B cell (primary cell): Measurements from ENCODE around the gene FAM174C. TPM values are rescaled to one million over a fixed set of nuclear protein-coding genes. Genes with fewer than 3 reads are reported as not detected.

Source experiments
- ATAC-seq: fragments of 200-7000 bp; cut with Tn5 transposase; one replicate; pipeline ENCODE4 v1.10.0; 2021; ENCODE audit warnings: low read depth, mild to moderate bottlenecking, moderate number of reproducible peaks, moderate library complexity
- CTCF ChIA-PET: fragments of 350-600 bp; sonication (Branson Sonifier 250); formaldehyde crosslinking; loops from one replicate; lab custom pipeline; 2021; ENCODE audit warnings: antibody characterized with exemption, inconsistent platforms; lab: Charles Lee
- POLR2A ChIA-PET: fragments of 350-600 bp; sonication (Branson Sonifier 250); formaldehyde crosslinking; loops from one replicate; lab custom pipeline; 2021; ENCODE audit warnings: antibody characterized with exemption; lab: Charles Lee
- DNase-seq: peaks from one replicate; pipeline ENCODE4 v3.0.0; 2013
- H2AFZ ChIP-seq: 2 replicates; pipeline ENCODE4 v1.6.1; 2012; ENCODE audit warnings: mild to moderate bottlenecking, low read depth, low read length; ENCODE audit not compliant: insufficient read depth, poor library complexity, severe bottlenecking
- H3K27ac ChIP-seq, 2 donors: 1 replicate in 1 of 2; 2 replicates in 1 of 2; pipeline ENCODE4 v1.5.1; 2012 to 2013; ENCODE audit warnings: low read length in 2 of 2, mild to moderate bottlenecking in 2 of 2, moderate library complexity in 1 of 2
- H3K27me3 ChIP-seq, 4 experiments: fragments of 200-600 bp in 1 of 4; sonication (generic) in 1 of 4; replicated peaks in 1 of 4; 1 replicate in 2 of 4; 2 replicates in 2 of 4; pipeline versions ENCODE4 v1.6.1 to v1.7.0; 2013 to 2016; ENCODE audit warnings: low read length in 3 of 4, mild to moderate bottlenecking in 2 of 4, mixed read lengths in 1 of 4, moderate library complexity in 1 of 4; ENCODE audit not compliant: insufficient read depth in 4 of 4, control insufficient read depth in 3 of 4; ENCODE audit errors: control extremely low read depth in 1 of 4
- H3K36me3 ChIP-seq, 2 experiments: replicated peaks in 1 of 2; 1 replicate in 1 of 2; 2 replicates in 1 of 2; pipeline versions ENCODE4 v1.6.1 to v1.7.1; 2013; ENCODE audit warnings: low read length in 1 of 2; ENCODE audit not compliant: insufficient read depth in 2 of 2, control insufficient read depth in 1 of 2; ENCODE audit errors: control extremely low read depth in 1 of 2, extremely low read depth in 1 of 2
- H3K4me1 ChIP-seq, 2 donors: fragments of 200-600 bp in 1 of 2; sonication (generic) in 1 of 2; 1 replicate in 1 of 2; 2 replicates in 1 of 2; pipeline versions ENCODE4 v1.5.1 to v1.6.1; 2013 to 2017; ENCODE audit warnings: low read length in 2 of 2; ENCODE audit not compliant: control insufficient read depth in 2 of 2, insufficient read depth in 2 of 2
- H3K4me2 ChIP-seq: replicated peaks from 2 replicates; pipeline ENCODE3; 2012; ENCODE audit warnings: mild to moderate bottlenecking, low read depth, low read length; ENCODE audit not compliant: poor library complexity, severe bottlenecking
- H3K4me3 ChIP-seq, 5 experiments: fragments of 200-600 bp in 1 of 5; sonication (generic) in 1 of 5; 1 replicate in 3 of 5; 2 replicates in 2 of 5; pipeline versions ENCODE4 v1.5.1 to v1.7.0; 2011 to 2016; ENCODE audit warnings: low read length in 4 of 5, mild to moderate bottlenecking in 4 of 5, low read depth in 2 of 5, control low read depth in 1 of 5, moderate library complexity in 1 of 5; ENCODE audit not compliant: insufficient read depth in 1 of 5; ENCODE audit errors: control extremely low read depth in 1 of 5, extremely low read depth in 1 of 5
- H3K79me2 ChIP-seq: fragments of 200-600 bp; sonication (generic); one replicate; pipeline ENCODE4 v1.6.0; 2016; ENCODE audit warnings: low read length; ENCODE audit not compliant: control insufficient read depth, insufficient read depth
- H3K9ac ChIP-seq: fragments of 200-600 bp; sonication (generic); 2 replicates; pipeline ENCODE4 v1.6.1; 2017; ENCODE audit warnings: mild to moderate bottlenecking, low read length, moderate library complexity
- H3K9me3 ChIP-seq, 3 donors: one replicate each; pipeline versions ENCODE4 v1.6.1 to v1.7.1; 2013; ENCODE audit warnings: low read length in 2 of 3; ENCODE audit not compliant: control insufficient read depth in 2 of 3, insufficient read depth in 1 of 3; ENCODE audit errors: control extremely low read depth in 1 of 3
- H4K20me1 ChIP-seq: 2 replicates; pipeline ENCODE4 v1.6.0; 2012; ENCODE audit warnings: mild to moderate bottlenecking, low read length; ENCODE audit not compliant: insufficient read depth, control insufficient read depth, poor library complexity, severe bottlenecking
- H3K27ac Mint-ChIP-seq: one replicate; pipeline ENCODE4 v1.8.0; 2021; ENCODE audit warnings: mixed read lengths
- H3K27me3 Mint-ChIP-seq: one replicate; pipeline ENCODE4 v1.8.0; 2021; ENCODE audit warnings: mixed read lengths
- H3K4me1 Mint-ChIP-seq: one replicate; pipeline ENCODE4 v1.8.0; 2021; ENCODE audit warnings: mixed read lengths
- H3K4me3 Mint-ChIP-seq: one replicate; pipeline ENCODE4 v1.8.0; 2021; ENCODE audit warnings: mixed read lengths
- H3K9me3 Mint-ChIP-seq: one replicate; pipeline ENCODE4 v1.8.0; 2022; ENCODE audit warnings: mixed read lengths; ENCODE audit not compliant: insufficient read depth
- EZH2 ChIP-seq: IDR thresholded peaks from 2 replicates; pipeline ENCODE4 v1.6.1; 2012; ENCODE audit warnings: borderline replicate concordance, low read depth, mild to moderate bottlenecking, moderate library complexity, low read length; ENCODE audit not compliant: insufficient read depth, poor library complexity, severe bottlenecking
- WGBS: methylation state at CpG from one replicate; pipeline ENCODE4 v1.1.5; 2013; ENCODE audit warnings: missing lambda C conversion rate; ENCODE audit not compliant: insufficient coverage; 5-methylcytosine and 5-hydroxymethylcytosine counted together
- intact Hi-C: fragments of 100-400 bp; cut with micrococcal nuclease; formaldehyde crosslinking; loops from one replicate; pipeline ENCODE4 v1.10.0; 2022
- polyA plus RNA-seq: library from polyadenylated mRNA; depleted of rRNA; stranded (reverse); fragments of >200 nt; gene quantifications from 2 replicates; pipeline ENCODE4 v1.2.3, GENCODE V29; 2012
- total RNA-seq, 2 donors: library from RNA; stranded (reverse); fragments of 120-200 nt in 1 of 2; gene quantifications; 1 replicate in 1 of 2; 2 replicates in 1 of 2; pipeline versions ENCODE4 v1.2.3 to v1.2.4, GENCODE V29; 2013 to 2022
- TF ChIP-seq, protein P1 (sequence below): fragments of 200-600 bp; IDR thresholded peaks from one replicate; pipeline ENCODE4 v1.8.0; 2022; ENCODE audit warnings: antibody characterized with exemption, mild to moderate bottlenecking

The FAM174C gene
- total and polyA plus RNA-seq, 2 donors (not counting 1 experiment from before 2014, with no cell fraction given), result 41.1 to 70.6 TPM

GRCh38 chr19:1260749-1261537 is 14.4 kb upstream of the FAM174C start:
- TF ChIP-seq, protein P1, sequence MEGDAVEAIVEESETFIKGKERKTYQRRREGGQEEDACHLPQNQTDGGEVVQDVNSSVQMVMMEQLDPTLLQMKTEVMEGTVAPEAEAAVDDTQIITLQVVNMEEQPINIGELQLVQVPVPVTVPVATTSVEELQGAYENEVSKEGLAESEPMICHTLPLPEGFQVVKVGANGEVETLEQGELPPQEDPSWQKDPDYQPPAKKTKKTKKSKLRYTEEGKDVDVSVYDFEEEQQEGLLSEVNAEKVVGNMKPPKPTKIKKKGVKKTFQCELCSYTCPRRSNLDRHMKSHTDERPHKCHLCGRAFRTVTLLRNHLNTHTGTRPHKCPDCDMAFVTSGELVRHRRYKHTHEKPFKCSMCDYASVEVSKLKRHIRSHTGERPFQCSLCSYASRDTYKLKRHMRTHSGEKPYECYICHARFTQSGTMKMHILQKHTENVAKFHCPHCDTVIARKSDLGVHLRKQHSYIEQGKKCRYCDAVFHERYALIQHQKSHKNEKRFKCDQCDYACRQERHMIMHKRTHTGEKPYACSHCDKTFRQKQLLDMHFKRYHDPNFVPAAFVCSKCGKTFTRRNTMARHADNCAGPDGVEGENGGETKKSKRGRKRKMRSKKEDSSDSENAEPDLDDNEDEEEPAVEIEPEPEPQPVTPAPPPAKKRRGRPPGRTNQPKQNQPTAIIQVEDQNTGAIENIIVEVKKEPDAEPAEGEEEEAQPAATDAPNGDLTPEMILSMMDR, result no peak
- no peak for TF ChIP-seq EZH2
- CTCF ChIA-PET, result interaction anchor here (1.1 to 10.0 kb wide), 3 partner anchors 7 to 17 kb away, joined by 3 to 658 read pairs (median 113); partner anchors contain the start of genes ATP5F1D and CIRBP
- H3K4me3 Mint-ChIP-seq, result peak overlapping the region; percentile 97
- H3K27ac ChIP-seq, result peak overlapping the region; percentile 99 to 100
- POLR2A ChIA-PET, result interaction anchor here (0.5 to 11.0 kb wide), 11 partner anchors 4 to 490 kb away, joined by 3 to 402 read pairs (median 4); partner anchors contain the start of genes ABCA7, ATP5F1D, CIRBP and FAM174C
- H3K27me3 ChIP-seq, result no peaks in the 10 kb centered on the region
- ATAC-seq (peak; percentile 59), DNase-seq (peak; percentile 98)
- no peaks in the 10 kb centered on the region for H3K9me3 ChIP-seq
- WGBS, result under 1% methylated on average over 80 of the region's 83 CpGs
- H3K36me3 ChIP-seq, result peaks cover 0 to 18% of the 10 kb centered on the region in 2 experiments
- peaks cover 68 to 91% of the 10 kb centered on the region in 2 donors for H3K4me1 ChIP-seq
- H3K9me3 Mint-ChIP-seq, result no peaks in the 10 kb centered on the region
- H3K4me1 Mint-ChIP-seq, result peaks cover 78% of the 10 kb centered on the region
- peaks cover 33% of the 10 kb centered on the region for H3K79me2 ChIP-seq
- H3K9ac ChIP-seq, result peak overlapping the region; percentile 98
- H4K20me1 ChIP-seq, result peaks cover 11% of the 10 kb centered on the region
- H3K27ac Mint-ChIP-seq, result peak overlapping the region; percentile 99
- peak overlapping the region; percentile 61 to 95 (median 81) for H3K4me3 ChIP-seq
- peak overlapping the region; percentile 1 for H2AFZ ChIP-seq
- no peaks in the 10 kb centered on the region for H3K27me3 Mint-ChIP-seq
- H3K4me2 ChIP-seq, result peak overlapping the region; percentile 99
- intact Hi-C loops, result loop anchor here (1.0 to 5.0 kb wide), 3 partner anchors 8 to 354 kb away; partner anchors contain the start of gene CIRBP

DNA sequence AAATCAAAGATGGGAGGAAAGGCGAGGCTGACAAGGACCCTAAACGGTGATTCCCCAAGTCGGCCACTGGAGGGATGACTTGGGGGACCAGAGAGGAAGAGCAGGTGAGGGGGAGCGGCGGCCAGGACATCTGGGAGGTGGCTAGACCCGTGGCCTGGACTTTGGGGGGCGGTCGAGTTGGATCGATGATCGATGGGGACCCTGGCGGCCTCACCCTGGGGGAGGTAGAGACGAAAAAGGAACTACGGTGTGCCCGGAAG is 13.9 kb upstream of the FAM174C start:
- no peaks in the 10 kb centered on the region for H3K27me3 ChIP-seq
- ChIA-PET POLR2A (interaction anchor here (0.5 to 11.0 kb wide), 10 partner anchors 4 to 491 kb away, joined by 3 to 402 read pairs (median 4); partner anchors contain the start of genes ABCA7, ATP5F1D, CIRBP and FAM174C), CTCF (interaction anchor here (7.6 to 10.0 kb wide), 2 partner anchors 8 to 18 kb away, joined by 113 to 658 read pairs; partner anchors contain the start of gene ATP5F1D)
- peak overlapping the region; percentile 98 for H3K9ac ChIP-seq
- H3K27ac ChIP-seq, result peak overlapping the region; percentile 96 to 99
- under 1% methylated on average over 14 of the region's 14 CpGs for WGBS
- peak overlapping the region; percentile 99 for H3K4me2 ChIP-seq
- H3K9me3 Mint-ChIP-seq, result no peaks in the 10 kb centered on the region
- H3K27ac Mint-ChIP-seq, result peak overlapping the region; percentile 99
- H2AFZ ChIP-seq, result peak overlapping the region; percentile 1
- TF ChIP-seq, protein P1, result peak; percentile 14
- no peak for TF ChIP-seq EZH2
- ATAC-seq (no peak), DNase-seq (peak; percentile 84)
- peaks cover 11% of the 10 kb centered on the region for H4K20me1 ChIP-seq
- intact Hi-C loops, result loop anchor here (1.0 to 5.0 kb wide), 2 partner anchors 12 to 354 kb away; no protein-coding TSS in a partner anchor
- H3K27me3 Mint-ChIP-seq, result no peaks in the 10 kb centered on the region
- no peaks in the 10 kb centered on the region for H3K9me3 ChIP-seq
- H3K4me3 ChIP-seq, result peak overlapping the region; percentile 61 to 95 (median 81)
- peaks cover 0 to 16% of the 10 kb centered on the region in 2 experiments for H3K36me3 ChIP-seq
- H3K4me1 ChIP-seq, result peaks cover 71 to 94% of the 10 kb centered on the region in 2 donors
- peak overlapping the region; percentile 97 for H3K4me3 Mint-ChIP-seq
- peaks cover 79% of the 10 kb centered on the region for H3K4me1 Mint-ChIP-seq
- peaks cover 29% of the 10 kb centered on the region for H3K79me2 ChIP-seq
